Measurements from ENCODE around the gene DUSP22. TPM values are rescaled to one million over a fixed set of nuclear protein-coding genes. Genes with fewer than 3 reads are reported as not detected.
A peak's percentile ranks its signal among the peaks of the same experiment; 100 is the strongest.

DUSP22 gene
- total RNA-seq, 8 experiments from 2014 or later: 17.1 to 46.5 (median 18.5) TPM

DNA sequence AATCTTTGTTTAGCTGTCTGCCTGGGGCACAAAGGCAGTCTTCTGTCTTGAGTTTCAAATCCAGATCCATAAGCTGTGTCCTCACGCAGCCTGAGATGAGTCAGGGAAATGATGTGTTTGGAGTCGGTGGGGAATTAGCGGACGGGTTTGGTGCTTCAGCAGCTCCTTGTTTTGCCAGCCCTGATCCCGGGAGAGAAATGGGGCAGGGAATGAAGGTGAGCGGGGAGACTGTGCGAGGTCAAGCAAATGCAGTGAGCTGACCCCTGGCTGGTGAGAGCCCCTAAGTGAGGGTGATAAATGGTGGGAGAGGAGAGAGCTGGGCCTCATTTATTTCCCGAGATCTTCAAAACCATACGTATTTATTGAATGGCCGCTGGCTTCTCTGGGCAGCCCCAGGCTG, 21.6 kb downstream of the DUSP22 start:
- 65 to 89% (median 76%) methylated on average over 6 to 10 of the region's 10 CpGs for WGBS, 10 experiments
- peak in 2 of 8 experiments; percentile 17 to 24 for ATAC-seq (replicated peaks in 6 of 8)
- peaks cover 23% of the 10 kb centered on the region in 2 donors for H3K4me1 ChIP-seq (replicated peaks in 1 of 2)
- H3K4me3 ChIP-seq: no peak overlapping the region
- no peak overlapping the region for H3K27ac ChIP-seq
- in situ Hi-C loops (cut with MboI; ENCODE audit: low pct_unique_long_range_greater_than_20kb in 2 of 9, low sequenced_read_pairs in 9 of 9, unreplicated experiment in 9 of 9): no loop called here

DNA sequence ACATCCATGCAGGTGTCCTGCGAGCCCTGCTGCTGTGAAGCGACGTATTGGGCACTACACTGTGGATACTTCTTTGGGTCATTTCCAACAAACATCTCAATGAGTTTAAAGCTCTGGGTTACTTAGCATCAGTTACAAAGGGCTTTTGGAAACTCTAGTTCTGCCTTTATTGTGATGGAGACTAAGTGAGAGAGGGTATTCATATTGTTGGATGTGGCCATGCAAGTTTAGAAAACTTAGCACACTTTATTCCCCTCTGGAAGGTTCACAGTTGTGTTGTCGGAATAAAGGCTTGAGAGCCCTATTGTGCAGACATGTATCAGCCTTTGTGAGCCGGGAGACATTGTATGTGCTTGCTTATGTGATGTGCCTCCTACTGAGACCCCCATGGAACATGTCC, 22.1 kb downstream of the DUSP22 start:
- in situ Hi-C loops (cut with MboI; ENCODE audit: low pct_unique_long_range_greater_than_20kb in 2 of 9, low sequenced_read_pairs in 9 of 9, unreplicated experiment in 9 of 9): no loop called here
- H3K4me3 ChIP-seq: no peak overlapping the region
- peak in 3 of 8 experiments; percentile 43 to 71 (median 50) for ATAC-seq (replicated peaks in 6 of 8)
- H3K27ac ChIP-seq: no peak overlapping the region
- H3K4me1 ChIP-seq (replicated peaks in 1 of 2): peaks cover 23% of the 10 kb centered on the region in 2 donors
- WGBS, 10 experiments: 34 to 87% (median 56%) methylated on average over 2 to 5 of the region's 5 CpGs

DNA sequence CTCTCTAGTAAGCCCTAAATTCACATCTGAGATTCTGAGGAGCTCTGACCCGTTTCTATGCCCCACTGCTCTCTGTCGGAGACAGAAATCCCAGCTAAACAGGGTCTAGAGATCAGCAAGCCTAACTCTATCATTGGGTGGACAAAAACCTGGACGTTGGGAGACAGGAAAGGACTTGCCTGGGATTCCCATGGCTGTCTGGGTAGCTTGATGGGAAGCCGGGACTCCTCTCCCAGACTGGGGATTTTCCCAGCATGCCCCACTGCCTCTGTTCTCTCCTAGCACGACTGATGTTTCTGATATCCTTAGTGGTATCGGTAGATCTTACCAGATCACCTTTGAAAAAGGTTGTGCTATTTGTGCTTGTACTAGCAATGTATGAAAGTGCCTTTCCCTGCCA, 22.9 kb downstream of the DUSP22 start:
- in situ Hi-C loops (cut with MboI; ENCODE audit: low pct_unique_long_range_greater_than_20kb in 2 of 9, low sequenced_read_pairs in 9 of 9, unreplicated experiment in 9 of 9): no loop called here
- H3K27ac ChIP-seq: no peak overlapping the region
- ATAC-seq (replicated peaks in 6 of 8): no peak
- H3K4me3 ChIP-seq: no peak overlapping the region
- peaks cover 23% of the 10 kb centered on the region in 2 donors for H3K4me1 ChIP-seq (replicated peaks in 1 of 2)
- 35 to 69% (median 57%) methylated on average over 4 to 6 of the region's 6 CpGs for WGBS, 10 experiments

DNA sequence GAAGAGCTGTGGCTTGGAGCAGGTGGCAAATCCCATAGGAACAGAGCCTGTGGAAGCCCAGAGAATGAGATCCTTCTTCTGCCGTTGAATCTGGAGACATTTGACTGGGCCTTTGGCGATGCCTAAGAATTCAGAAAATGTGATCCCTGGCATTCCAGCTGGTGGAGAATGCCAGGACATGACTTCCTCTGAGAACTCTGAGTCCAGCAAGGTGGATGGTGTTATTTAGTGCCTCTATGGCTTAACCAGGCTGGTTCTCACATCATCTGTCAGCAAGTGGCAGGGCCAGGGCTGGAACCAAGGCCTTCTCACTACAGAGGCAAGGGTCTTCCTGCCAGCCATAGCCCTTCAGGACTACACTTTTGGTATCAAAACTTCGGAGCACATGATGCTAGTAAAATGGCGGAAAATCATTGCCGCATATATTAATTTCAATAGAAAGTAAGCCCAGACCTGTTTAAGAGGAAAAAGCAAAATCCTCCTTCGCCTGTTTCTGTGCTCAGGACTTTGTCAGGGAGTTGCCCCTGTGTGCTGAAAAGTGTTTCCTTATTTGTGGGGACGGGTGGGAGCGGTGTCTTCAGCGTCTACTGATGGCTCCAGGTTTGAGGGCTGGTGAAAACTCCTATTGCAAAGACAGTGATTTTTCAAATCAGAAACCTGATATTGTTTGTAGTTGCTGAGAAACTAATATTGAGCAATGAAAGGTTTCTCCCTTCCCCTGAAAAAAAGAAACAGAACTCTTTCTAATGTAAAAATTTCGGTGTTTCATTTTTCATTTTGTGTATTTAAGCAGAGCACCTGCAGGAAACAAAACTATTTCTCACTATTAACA, 23.9 kb downstream of the DUSP22 start:
- Histone ChIP-seq H3K4me1 (replicated peaks in 1 of 2) (peaks cover 20 to 23% of the 10 kb centered on the region in 2 donors), H3K4me3 (no peak overlapping the region), H3K27ac (no peak overlapping the region)
- no peak for ATAC-seq (replicated peaks in 6 of 8)
- WGBS, 10 experiments: 46 to 74% (median 64%) methylated on average over 7 to 10 of the region's 10 CpGs
- in situ Hi-C loops (cut with MboI; ENCODE audit: low pct_unique_long_range_greater_than_20kb in 2 of 9, low sequenced_read_pairs in 9 of 9, unreplicated experiment in 9 of 9): no loop called here

DNA sequence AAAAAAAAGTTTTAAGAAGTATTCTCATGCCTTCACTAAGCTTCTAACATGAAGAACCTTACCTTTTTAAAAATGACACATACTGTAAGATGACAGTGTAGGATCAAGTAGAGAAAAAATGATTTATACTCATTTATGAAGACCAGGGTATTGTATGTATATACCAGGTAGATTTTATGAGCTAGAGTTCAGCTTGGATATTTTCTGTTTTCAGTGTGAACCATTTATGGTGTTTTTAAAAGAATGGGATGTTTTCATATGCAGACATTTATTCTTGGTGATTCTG, 24.4 kb downstream of the DUSP22 start:
- Histone ChIP-seq H3K27ac (no peak overlapping the region), H3K4me1 (replicated peaks in 1 of 2) (peaks cover 20 to 23% of the 10 kb centered on the region in 2 donors), H3K4me3 (no peak overlapping the region)
- in situ Hi-C loops (cut with MboI; ENCODE audit: low pct_unique_long_range_greater_than_20kb in 2 of 9, low sequenced_read_pairs in 9 of 9, unreplicated experiment in 9 of 9): no loop called here
- no peak for ATAC-seq (replicated peaks in 6 of 8)

DNA sequence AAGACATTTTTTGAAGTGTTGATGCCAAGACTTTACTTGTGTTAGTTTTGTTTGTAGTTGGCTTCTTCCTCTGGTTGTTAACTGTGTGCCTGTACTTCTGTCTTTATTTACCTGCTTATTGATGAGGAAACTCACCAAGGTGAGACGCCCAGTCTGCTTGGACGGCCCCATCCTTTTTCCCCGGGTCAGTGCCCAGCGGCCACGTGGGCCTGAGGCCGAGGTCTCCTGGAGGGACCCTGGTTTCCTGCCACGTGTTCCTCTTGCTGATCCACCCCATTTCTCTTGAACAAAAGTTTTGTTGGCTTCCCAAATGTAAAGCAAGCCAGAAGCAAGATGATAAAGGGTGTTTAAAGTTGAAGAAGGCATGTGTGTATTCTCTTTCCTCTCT, 24.8 kb downstream of the DUSP22 start:
- WGBS, 10 experiments: 8 to 76% (median 57%) methylated on average over 2 to 7 of the region's 7 CpGs
- Histone ChIP-seq H3K27ac (no peak overlapping the region), H3K4me1 (replicated peaks in 1 of 2) (peaks cover 20 to 22% of the 10 kb centered on the region in 2 donors), H3K4me3 (no peak overlapping the region)
- no peak for ATAC-seq (replicated peaks in 6 of 8)
- in situ Hi-C loops (cut with MboI; ENCODE audit: low pct_unique_long_range_greater_than_20kb in 2 of 9, low sequenced_read_pairs in 9 of 9, unreplicated experiment in 9 of 9): no loop called here

DNA sequence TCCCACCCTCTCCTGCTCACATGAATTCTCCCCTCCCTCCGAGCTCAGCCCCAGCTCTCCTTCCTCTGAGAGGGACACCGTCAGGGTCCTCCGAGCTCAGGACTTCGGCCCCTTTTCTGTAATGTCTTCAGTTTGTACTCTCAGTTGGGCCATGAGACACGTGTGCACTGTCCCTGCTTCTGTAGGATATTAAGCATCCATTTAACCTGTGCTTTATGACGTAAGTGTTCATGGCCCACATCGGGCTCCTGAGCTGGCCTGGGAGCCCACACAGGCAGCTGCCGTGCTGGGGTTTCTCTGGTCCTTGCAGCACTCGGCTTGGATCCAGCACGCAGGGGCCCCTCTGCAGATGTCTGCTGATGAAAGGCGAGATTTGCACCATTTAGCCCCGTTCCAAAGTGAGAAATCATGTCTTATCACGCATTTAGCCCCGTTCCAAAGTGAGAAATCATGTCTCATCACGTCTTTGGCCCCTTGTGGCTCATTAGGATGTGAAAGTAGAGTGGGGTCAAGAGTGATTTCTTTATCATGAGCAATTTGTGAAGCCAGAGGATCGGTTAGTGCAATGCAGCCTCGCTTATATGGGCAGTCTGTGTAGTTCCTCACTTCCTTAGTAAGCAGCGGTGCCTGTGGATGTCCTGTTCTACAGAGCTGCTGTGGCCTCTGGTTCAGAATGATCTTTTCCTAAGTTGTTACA, 25.3 kb downstream of the DUSP22 start:
- in situ Hi-C loops (cut with MboI; ENCODE audit: low pct_unique_long_range_greater_than_20kb in 2 of 9, low sequenced_read_pairs in 9 of 9, unreplicated experiment in 9 of 9): no loop called here
- Histone ChIP-seq H3K27ac (no peak overlapping the region), H3K4me3 (no peak overlapping the region), H3K4me1 (replicated peaks in 1 of 2) (peaks cover 18% of the 10 kb centered on the region in 2 donors)
- peak in 4 of 8 experiments; percentile 18 to 42 (median 26) for ATAC-seq (replicated peaks in 6 of 8)
- 35 to 66% (median 54%) methylated on average over 8 to 17 of the region's 18 CpGs for WGBS, 10 experiments

DNA sequence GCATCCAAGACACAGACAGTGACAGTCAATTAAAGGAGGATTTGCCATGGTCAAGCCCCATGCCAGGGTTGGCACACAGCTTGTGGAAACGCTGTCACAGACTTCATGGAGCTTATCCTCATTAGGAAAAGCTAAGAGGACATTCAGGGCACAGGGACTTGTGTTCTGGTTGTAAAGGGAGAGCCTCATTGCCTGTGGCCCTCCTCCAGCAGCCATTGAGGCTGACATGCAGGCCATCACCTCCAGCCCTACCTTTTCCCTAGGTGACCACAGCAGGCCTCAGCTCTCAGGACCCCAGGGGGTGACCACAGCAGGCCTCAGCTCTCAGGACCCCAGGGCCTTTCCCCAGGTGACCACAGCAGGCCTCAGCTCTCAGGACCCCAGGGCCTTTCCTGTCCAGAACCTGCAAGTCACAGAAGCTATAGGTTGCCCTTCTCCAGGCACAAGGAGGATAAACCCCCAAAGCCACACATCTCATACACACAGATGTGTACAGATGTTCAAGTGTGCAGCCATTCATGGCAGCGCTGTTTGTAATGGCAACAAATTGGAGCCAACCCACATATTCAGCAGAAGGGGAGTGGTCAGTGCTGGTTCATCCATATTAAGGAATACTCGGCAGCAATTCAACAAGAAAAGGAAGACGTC, 26.1 kb downstream of the DUSP22 start:
- Histone ChIP-seq H3K27ac (no peak overlapping the region), H3K4me3 (no peak overlapping the region), H3K4me1 (replicated peaks in 1 of 2) (peaks cover 13% of the 10 kb centered on the region in 2 donors)
- ATAC-seq (replicated peaks in 6 of 8): no peak
- in situ Hi-C loops (cut with MboI; ENCODE audit: low pct_unique_long_range_greater_than_20kb in 2 of 9, low sequenced_read_pairs in 9 of 9, unreplicated experiment in 9 of 9): no loop called here
- WGBS, 10 experiments: 11 to 67% (median 51%) methylated on average over 2 to 4 of the region's 4 CpGs

DNA sequence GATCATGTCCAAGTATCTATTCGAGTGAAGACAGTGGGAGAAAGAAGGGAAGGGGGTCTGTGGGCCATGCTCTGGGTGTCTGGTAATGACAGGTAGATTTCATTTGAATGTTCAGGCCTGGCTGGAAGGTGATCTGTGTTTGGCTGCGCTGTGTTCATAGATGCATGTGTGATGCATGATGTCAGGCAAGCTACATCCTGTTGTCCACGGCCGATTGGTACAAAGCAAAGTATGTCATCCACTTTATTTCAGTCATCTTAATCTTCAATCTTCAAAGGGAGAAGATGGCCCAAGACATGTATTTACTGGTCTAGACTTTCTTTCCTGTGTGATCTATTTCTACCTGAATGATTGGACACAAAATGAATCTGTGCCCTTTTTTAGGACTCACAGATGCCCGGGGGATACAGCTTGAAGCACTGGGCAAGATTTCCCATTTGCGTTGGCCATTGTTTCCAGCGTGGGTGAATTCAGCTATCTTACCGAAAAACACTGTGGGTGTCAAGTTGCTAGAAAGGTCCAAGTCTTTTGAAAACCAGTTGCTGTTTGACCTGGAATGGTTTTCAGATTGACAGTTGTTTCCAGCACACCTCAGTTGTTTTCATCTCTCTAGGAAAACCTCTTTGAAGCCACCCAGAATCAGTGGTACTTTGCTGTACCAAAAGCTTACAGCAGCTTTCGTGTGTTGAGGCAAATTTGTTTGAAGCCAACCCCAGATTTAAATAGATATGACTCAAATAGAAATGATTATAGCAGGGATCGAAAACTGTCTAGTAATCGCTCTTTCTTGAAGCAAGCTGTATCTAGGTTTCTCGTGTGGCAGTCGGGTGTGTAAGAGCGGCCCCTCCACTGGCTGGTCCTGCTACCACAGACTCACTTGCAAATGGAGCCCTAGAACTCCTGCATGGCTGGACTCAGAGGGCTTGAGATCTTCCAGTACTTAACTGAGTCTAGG, 27.2 kb downstream of the DUSP22 start:
- Histone ChIP-seq H3K4me1 (replicated peaks in 1 of 2) (peaks cover 4 to 5% of the 10 kb centered on the region in 2 donors), H3K4me3 (no peak overlapping the region), H3K27ac (no peak overlapping the region)
- no peak for ATAC-seq (replicated peaks in 6 of 8)
- 55 to 85% (median 75%) methylated on average over 8 to 14 of the region's 14 CpGs for WGBS, 10 experiments
- in situ Hi-C loops (cut with MboI; ENCODE audit: low pct_unique_long_range_greater_than_20kb in 2 of 9, low sequenced_read_pairs in 9 of 9, unreplicated experiment in 9 of 9): no loop called here

DNA sequence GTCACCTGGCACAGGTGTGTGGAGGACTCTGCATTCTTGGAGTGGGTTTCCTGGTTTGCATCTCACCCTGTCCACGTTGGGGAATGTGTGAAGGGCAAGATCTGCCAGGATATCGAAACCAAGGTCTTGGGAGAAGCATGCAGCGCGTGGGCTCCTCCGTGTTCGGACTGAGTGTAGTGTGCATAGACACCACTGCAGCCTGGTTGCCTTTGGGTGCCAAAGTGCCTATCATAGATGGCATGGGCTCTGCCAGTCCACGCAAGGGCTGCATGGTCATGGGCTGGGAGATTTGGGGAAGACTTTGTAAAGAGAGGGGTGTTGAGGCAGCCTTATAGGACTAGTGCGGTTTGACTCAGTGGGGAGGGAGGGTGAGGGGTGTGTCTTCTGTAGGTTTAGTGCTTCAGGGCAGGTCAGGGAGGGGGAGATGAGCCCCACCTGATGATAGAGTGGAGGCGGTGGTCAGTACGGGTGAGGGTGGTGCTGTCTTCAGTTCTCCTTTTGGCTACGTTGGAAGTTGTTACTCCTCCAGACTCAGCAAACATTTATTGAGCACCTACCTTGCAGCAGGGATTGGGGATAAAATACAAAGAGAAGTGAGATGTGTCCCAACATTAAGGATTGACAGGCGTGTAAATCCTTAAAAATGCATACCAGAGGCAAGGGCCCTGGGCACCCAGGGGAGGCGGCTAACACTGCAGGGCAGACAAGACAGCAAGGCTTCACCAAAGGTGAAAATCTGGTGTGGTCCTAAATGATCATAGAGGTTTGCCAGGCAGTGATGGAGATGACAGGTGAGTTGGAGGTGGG, 28.3 kb downstream of the DUSP22 start:
- peaks cover 0 to 2% of the 10 kb centered on the region in 2 donors for H3K4me1 ChIP-seq (replicated peaks in 1 of 2)
- in situ Hi-C loops (cut with MboI; ENCODE audit: low pct_unique_long_range_greater_than_20kb in 2 of 9, low sequenced_read_pairs in 9 of 9, unreplicated experiment in 9 of 9): no loop called here
- no peak overlapping the region for H3K4me3 ChIP-seq
- H3K27ac ChIP-seq: no peak overlapping the region
- ATAC-seq (replicated peaks in 6 of 8): no peak
- 44 to 89% (median 65%) methylated on average over 2 to 13 of the region's 13 CpGs for WGBS, 10 experiments

DNA sequence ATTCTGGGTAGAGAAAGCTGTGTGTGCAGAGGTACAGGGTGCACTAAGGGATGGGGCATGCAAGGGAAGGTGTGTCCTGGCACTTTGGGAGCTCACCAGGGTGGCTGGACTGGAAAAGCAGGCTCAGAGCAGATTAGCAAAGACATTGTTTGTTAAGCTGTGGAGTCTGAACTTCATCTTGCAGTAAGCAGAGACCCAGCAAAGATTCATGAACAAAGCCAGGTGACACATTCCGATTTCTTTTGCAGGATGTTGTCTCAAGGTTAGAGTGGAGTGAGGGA, 28.8 kb downstream of the DUSP22 start:
- ATAC-seq (replicated peaks in 6 of 8): no peak
- peaks cover 0 to 2% of the 10 kb centered on the region in 2 donors for H3K4me1 ChIP-seq (replicated peaks in 1 of 2)
- H3K27ac ChIP-seq: no peak overlapping the region
- in situ Hi-C loops (cut with MboI; ENCODE audit: low pct_unique_long_range_greater_than_20kb in 2 of 9, low sequenced_read_pairs in 9 of 9, unreplicated experiment in 9 of 9): no loop called here
- H3K4me3 ChIP-seq: no peak overlapping the region
- WGBS, 10 experiments: 45 to 88% (median 67%) methylated on average over 1 of the region's 1 CpG; no CpG with 5 or more reads in 1 of the 10 experiments

DNA sequence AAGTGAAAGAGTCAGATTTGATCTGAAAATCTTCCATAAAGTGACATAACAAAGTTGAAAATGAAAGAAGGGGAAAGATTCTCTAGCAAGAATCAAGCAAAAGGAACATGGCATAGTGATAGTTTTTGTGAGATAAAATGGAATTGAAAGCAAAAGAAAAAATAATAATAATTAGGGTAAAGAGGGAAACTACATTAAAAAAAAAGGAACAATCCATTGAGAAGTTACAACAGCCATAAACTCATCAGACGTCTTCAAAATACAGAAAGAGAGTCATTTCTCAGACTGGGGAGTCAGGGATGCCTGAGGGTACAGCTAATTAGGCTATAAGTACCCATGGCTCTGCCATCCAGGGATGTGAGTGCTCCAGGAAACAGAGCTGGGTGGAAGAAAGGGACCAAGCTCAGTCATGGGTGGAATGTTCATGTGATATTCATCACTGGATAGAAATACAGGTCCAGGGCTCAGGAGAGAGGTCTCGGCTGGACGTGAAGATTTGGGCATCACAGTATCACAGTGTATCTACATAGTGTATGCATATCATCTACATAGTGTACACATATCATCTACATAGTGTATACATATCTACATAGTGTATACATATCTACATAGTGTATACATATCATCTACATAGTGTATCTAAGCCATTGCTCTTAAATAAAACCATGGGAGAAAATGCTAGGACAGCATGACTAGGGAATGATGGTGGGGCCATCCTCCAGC, 29.4 kb downstream of the DUSP22 start:
- no peak overlapping the region for H3K27ac ChIP-seq
- H3K4me3 ChIP-seq: no peak overlapping the region
- peaks cover 0 to 2% of the 10 kb centered on the region in 2 donors for H3K4me1 ChIP-seq (replicated peaks in 1 of 2)
- WGBS, 10 experiments: 0 to 58% (median 44%) methylated on average over 1 to 3 of the region's 3 CpGs
- in situ Hi-C loops (cut with MboI; ENCODE audit: low pct_unique_long_range_greater_than_20kb in 2 of 9, low sequenced_read_pairs in 9 of 9, unreplicated experiment in 9 of 9): no loop called here
- ATAC-seq (replicated peaks in 6 of 8): peak in 4 of 8 experiments; percentile 48 to 99 (median 82)

Measured in motor neuron (in vitro differentiated cells).